K562 (cell line): ENCODE measurements around the gene GRPEL2. TPM values are rescaled to one million over a fixed set of nuclear protein-coding genes. Genes with fewer than 3 reads are reported as not detected.

Source experiments
- ATAC-seq: fragments of 200-7000 bp; cut with Tn5 transposase; 3 replicates; pipeline ENCODE4 v1.9.1; 2020; ENCODE audit warnings: moderate library complexity
- BruUV-seq: library from RNA; stranded (reverse); fragments of 400-500 nt; replicated peaks from 2 replicates; lab custom pipeline; 2021; lab: Mats Ljungman, UMichigan
- CTCF ChIA-PET: fragments of 300-600 bp; formaldehyde crosslinking; extraction: SDS; loops from one replicate; lab custom pipeline; 2021; ENCODE audit warnings: low intra/inter-chr PET ratio; lab: Yijun Ruan, JAX
- POLR2A ChIA-PET: fragments of 300-600, 350-650 bp; sonication (Branson Sonifier 250); formaldehyde crosslinking; extraction: SDS; loops from one replicate; lab custom pipeline; 2021; ENCODE audit warnings: antibody characterized with exemption, inconsistent platforms; lab: Yijun Ruan, JAX
- DNase-seq, 4 experiments: peaks; one replicate each; pipeline versions ENCODE4 v3.0.0 to v3.0.0-alpha.2; 2011 to 2018; ENCODE audit warnings: low spot score in 3 of 4, mixed read lengths in 3 of 4; ENCODE audit errors: extremely low read depth in 1 of 4
- FAIRE-seq: peaks from 2 replicates; lab custom pipeline; 2011; peaks lifted over from hg19 to GRCh38; lab: Jason Lieb, UNC
- H2AFZ ChIP-seq: 2 replicates; pipeline ENCODE4 v1.6.0; 2011; ENCODE audit warnings: low read depth, low read length, control low read depth, inconsistent platforms
- H3K27ac ChIP-seq: fragments of 200-600 bp; 3 replicates; pipeline ENCODE4 v1.8.0; 2011; ENCODE audit warnings: low read depth, mild to moderate bottlenecking, control low read depth, inconsistent platforms, low read length, moderate library complexity, mixed read lengths; ENCODE audit errors: extremely low read depth
- H3K27me3 ChIP-seq, 2 experiments: fragments of 300-600 bp in 1 of 2; 2 replicates in 1 of 2; 3 replicates in 1 of 2; pipeline versions ENCODE4 v1.6.0 to v1.8.0; 2011; ENCODE audit warnings: inconsistent platforms in 2 of 2, low read length in 2 of 2, mild to moderate bottlenecking in 1 of 2, mixed read lengths in 1 of 2, moderate library complexity in 1 of 2; ENCODE audit not compliant: control insufficient read depth in 2 of 2, insufficient read depth in 2 of 2
- H3K36me3 ChIP-seq: fragments of 300-600 bp; 3 replicates; pipeline ENCODE4 v1.8.0; 2011; ENCODE audit warnings: mild to moderate bottlenecking, low read length, inconsistent platforms; ENCODE audit not compliant: control insufficient read depth, insufficient read depth
- H3K4me1 ChIP-seq, 2 experiments: fragments of 200-600 bp in 1 of 2; replicated peaks in 1 of 2; 2 replicates in 1 of 2; 3 replicates in 1 of 2; pipeline versions ENCODE4 v1.5.1 to v1.8.0; 2011; ENCODE audit warnings: inconsistent platforms in 2 of 2, low read length in 2 of 2, mild to moderate bottlenecking in 1 of 2, mixed read lengths in 1 of 2, moderate library complexity in 1 of 2; ENCODE audit not compliant: control insufficient read depth in 2 of 2, insufficient read depth in 2 of 2
- H3K4me2 ChIP-seq: 2 replicates; pipeline ENCODE4 v1.6.1; 2011; ENCODE audit warnings: low read length, control low read depth, inconsistent platforms, mixed read lengths; ENCODE audit not compliant: insufficient read depth
- H3K4me3 ChIP-seq: fragments of 200-600 bp; sonication (generic), shearing (Covaris generic); 2 replicates; pipeline ENCODE4 v1.5.1; 2016; ENCODE audit warnings: control low read depth, inconsistent platforms
- H3K79me2 ChIP-seq: fragments of 200-600 bp; 3 replicates; pipeline ENCODE4 v1.8.0; 2011; ENCODE audit warnings: low read length, inconsistent platforms; ENCODE audit not compliant: control insufficient read depth, insufficient read depth
- H3K9ac ChIP-seq, 2 experiments: 2 replicates each; pipeline versions ENCODE4 v1.6.0 to v1.6.1; 2011; ENCODE audit warnings: low read depth in 2 of 2, low read length in 2 of 2, control low read depth in 1 of 2, inconsistent platforms in 1 of 2, mild to moderate bottlenecking in 1 of 2, mixed read lengths in 1 of 2; ENCODE audit not compliant: insufficient read depth in 1 of 2
- H3K9me1 ChIP-seq: one replicate; pipeline ENCODE4 v1.6.0; 2011; ENCODE audit warnings: inconsistent platforms, mild to moderate bottlenecking, low read length, moderate library complexity; ENCODE audit not compliant: control insufficient read depth, insufficient read depth
- H3K9me3 ChIP-seq: replicated peaks from 2 replicates; pipeline ENCODE4 v1.5.1; 2011; ENCODE audit warnings: low read depth, low read length, inconsistent platforms; ENCODE audit not compliant: control insufficient read depth, insufficient read depth
- H4K20me1 ChIP-seq: replicated peaks from 2 replicates; pipeline ENCODE4 v1.6.1; 2011; ENCODE audit warnings: low read length, inconsistent platforms, mixed read lengths; ENCODE audit not compliant: control insufficient read depth, insufficient read depth
- BCLAF1 ChIP-seq, 2 experiments: fragments of 450-650 bp in 1 of 2; IDR thresholded peaks; 2 replicates each; pipeline ENCODE4 v1.6.1; 2011 to 2017; ENCODE audit warnings: low read depth in 2 of 2, antibody characterized with exemption in 1 of 2, borderline replicate concordance in 1 of 2, low read length in 1 of 2, mild to moderate bottlenecking in 1 of 2, mixed read lengths in 1 of 2; ENCODE audit not compliant: control insufficient read depth in 1 of 2
- CCNT2 ChIP-seq: IDR thresholded peaks from 2 replicates; pipeline ENCODE4 v1.6.1; 2011; ENCODE audit warnings: borderline replicate concordance, low read depth, mild to moderate bottlenecking, moderate library complexity, mixed read lengths, low read length; ENCODE audit not compliant: insufficient read length; ENCODE audit errors: extremely low read depth
- CREM ChIP-seq: IDR thresholded peaks from 2 replicates; pipeline ENCODE4 v1.6.1; 2014; ENCODE audit warnings: antibody characterized with exemption, low read depth
- E2F1 ChIP-seq: sonication (generic); formaldehyde crosslinking; IDR thresholded peaks from 2 replicates; pipeline ENCODE4 v1.8.1; 2023; ENCODE audit warnings: mild to moderate bottlenecking, missing genetic modification reagents, moderate library complexity
- FOXM1 ChIP-seq, 2 experiments: fragments of 450-650 bp in 1 of 2; sonication (generic) in 1 of 2; formaldehyde crosslinking in 1 of 2; IDR thresholded peaks; 2 replicates each; pipeline versions ENCODE4 v1.6.1 to v1.9.0; 2017 to 2022; ENCODE audit warnings: low read depth in 2 of 2, mild to moderate bottlenecking in 2 of 2, missing genetic modification reagents in 1 of 2, moderate library complexity in 1 of 2
- HDAC1 ChIP-seq, 2 experiments: fragments of 450-650 bp; IDR thresholded peaks; 2 replicates each; pipeline ENCODE4 v1.6.1; 2016 to 2017; ENCODE audit warnings: inconsistent platforms in 1 of 2, mild to moderate bottlenecking in 1 of 2, moderate library complexity in 1 of 2
- NR4A1 ChIP-seq, 2 experiments: fragments of 250-450 bp in 1 of 2; fragments of 450-650 bp in 1 of 2; sonication (Bioruptor Pico) in 1 of 2; IDR thresholded peaks; 2 replicates each; pipeline versions ENCODE4 v1.4.0 to v1.6.1; 2016 to 2020; ENCODE audit warnings: mild to moderate bottlenecking in 2 of 2, missing compliant biosample characterization in 1 of 2, missing genetic modification characterization in 1 of 2, moderate library complexity in 1 of 2
- POLR2AphosphoS5 ChIP-seq: IDR thresholded peaks from 2 replicates; pipeline ENCODE4 v1.6.1; 2011; ENCODE audit warnings: mild to moderate bottlenecking, low read depth, low read length, moderate library complexity; ENCODE audit not compliant: control insufficient read depth, insufficient read depth
- RB1 ChIP-seq: fragments of 450-650 bp; IDR thresholded peaks from 2 replicates; pipeline ENCODE4 v1.6.1; 2017; ENCODE audit warnings: low read depth, mild to moderate bottlenecking
- ZNF639 ChIP-seq, 2 experiments: fragments of 200-800 bp in 1 of 2; sonication (Bioruptor generic) in 1 of 2; sonication (generic) in 1 of 2; formaldehyde crosslinking in 1 of 2; IDR thresholded peaks in 1 of 2; conservative IDR thresholded peaks in 1 of 2; 2 replicates each; pipeline versions ENCODE4 v1.5.0 to v1.6.1; 2016 to 2020; ENCODE audit warnings: missing compliant biosample characterization in 1 of 2, missing genetic modification characterization in 1 of 2, missing genetic modification reagents in 1 of 2
- ZNF75A ChIP-seq: fragments of 450-650 bp; formaldehyde crosslinking; IDR thresholded peaks from 2 replicates; pipeline ENCODE4 v1.4.0; 2020; ENCODE audit warnings: mild to moderate bottlenecking
- WGBS: fragments of 100-300 bp; shearing (Covaris generic); methylation state at CpG from one replicate; pipeline ENCODE4 v1.1.6; 2016; ENCODE audit warnings: low coverage, mixed read lengths; ENCODE audit not compliant: insufficient coverage; ENCODE audit errors: missing lambda C conversion rate; 5-methylcytosine and 5-hydroxymethylcytosine counted together
- in situ Hi-C: fragments of 300-500 bp; cut with MboI; formaldehyde crosslinking; loops from 4 replicates; pipeline ENCODE4 v1.15.0; 2018; ENCODE audit warnings: inconsistent platforms, mixed read lengths
- intact Hi-C: fragments of 100-400 bp; cut with micrococcal nuclease; formaldehyde crosslinking; loops from 2 replicates; pipeline ENCODE4 v1.14.2; 2022
- polyA plus RNA-seq, 8 experiments: library from polyadenylated mRNA; depleted of rRNA in 4 of 8; stranded (reverse) in 5 of 8; unstranded in 3 of 8; fragments of >200 nt; fragmentation: Nextera tagmentation in 2 of 8; fragmentation: Illumina TruSeq in 1 of 8; extraction: Ambion mirVana in 2 of 8; extraction: Trizol in 1 of 8; gene quantifications; 2 replicates each; pipeline versions ENCODE4 v1.2.1 to v1.2.3, GENCODE V29; 2011 to 2014; ENCODE audit warnings: inconsistent platforms in 1 of 8, missing spikeins in 1 of 8
- total RNA-seq, 7 experiments: library from RNA; depleted of rRNA in 6 of 7; stranded (reverse); fragments of >200 nt in 6 of 7; fragmentation: Illumina TruSeq in 2 of 7; extraction: Trizol in 2 of 7; gene quantifications; 2 replicates each; pipeline versions ENCODE4 v1.2.1 to v1.2.3, GENCODE V29; 2011 to 2021; ENCODE audit warnings: low replicate concordance in 1 of 7

The GRPEL2 gene
- total and polyA plus RNA-seq, 9 of the 15 experiments (the other 6 are each of a cell fraction or from before 2014, with no cell fraction given), result 11.2 to 40.5 (median 25.8) TPM

- intact Hi-C loops, result no loop called here
- H3K27ac ChIP-seq, result peak within 1 kb of the TSS; percentile 66
- TF ChIP-seq E2F1 (CRISPR knock-in tag) (0 out of 2 replicates have a peak, but pooled peaks have one; percentile 68), CCNT2 (peak; percentile 50), ZNF75A (CRISPR knock-in tag) (no peak), HDAC1 (IDR thresholded peaks at IDR 0.05) (peak in 1 of 2 experiments; percentile 41; a peak in 1 of 4 replicates), CREM (peak; percentile 57), ZNF639 (CRISPR knock-in tag; conservative IDR thresholded peaks at IDR 0.05 in 1 of 2, IDR thresholded peaks at IDR 0.05 in 1 of 2) (peak in 1 of 2 experiments; percentile 37; a peak in 1 of 4 replicates), NR4A1 (CRISPR knock-in tag; IDR thresholded peaks at IDR 0.05) (0 out of 2 replicates have a peak, but pooled peaks have one; percentile 27), NR4A1 (tag; IDR thresholded peaks at IDR 0.05) (no peak), POLR2AphosphoS5 (peak; percentile 72), FOXM1 (IDR thresholded peaks at IDR 0.05; ENCODE audit: low read depth) (peak; percentile 63; the same call in 1 of the 2 replicates), FOXM1 (CRISPR knock-in tag; IDR thresholded peaks at IDR 0.05; ENCODE audit: low read depth) (no peak), BCLAF1 (IDR thresholded peaks at IDR 0.05; ENCODE audit: borderline replicate concordance in 1 of 2, control insufficient read depth in 1 of 2, low read depth in 2 of 2, low read length in 1 of 2) (peak in 1 of 2 experiments; percentile 91; a peak in 2 of 4 replicates), RB1 (peak; percentile 80)
Measured at GRCh38 chr5:149357370-149358293, 12.3 kb downstream of the GRPEL2 start, which contains the start of gene PCYOX1L. Gene PCYOX1L, plus strand, starts transcription at chr5:149358046. Its CDS starts 23 bp downstream, at chr5:149358069.

More at GRCh38 chr5:149357370-149358293, 12.3 kb downstream of the GRPEL2 start, which contains the start of gene PCYOX1L:
- H4K20me1 ChIP-seq, result no peaks in the 10 kb centered on the region
- peak; percentile 96 to 98 (median 98) for DNase-seq
- CTCF ChIA-PET, result no interaction called here
- ATAC-seq, result peak; percentile 97
- peak within 1 kb of the TSS; percentile 70 to 98 for H3K9ac ChIP-seq
- no peaks in the 10 kb centered on the region for H3K9me1 ChIP-seq
- WGBS, result 2% methylated on average over 37 of the region's 61 CpGs
- peaks cover 33% of the 10 kb centered on the region for H3K36me3 ChIP-seq
- H3K9me3 ChIP-seq, result no peaks in the 10 kb centered on the region
- peak; percentile 77 for FAIRE-seq
- H3K4me3 ChIP-seq, result peak within 1 kb of the TSS; percentile 71
- no peaks in the 10 kb centered on the region for H3K27me3 ChIP-seq
- peaks cover 9 to 14% of the 10 kb centered on the region in 2 experiments; a peak in 3 of 5 replicates for H3K4me1 ChIP-seq
- in situ Hi-C loops, result no loop called here
- peaks cover 12% of the 10 kb centered on the region; the same call in 2 of the 3 replicates for H3K79me2 ChIP-seq
- H2AFZ ChIP-seq, result peak within 1 kb of the TSS; percentile 97
- POLR2A ChIA-PET, result interaction anchor here (0.6 to 8.3 kb wide), 11 partner anchors 9 to 816 kb away, joined by 3 to 87 read pairs (median 5); partner anchors contain the start of gene GRPEL2
- BruUV-seq, result no TSS peak
- peak within 1 kb of the TSS; percentile 92 for H3K4me2 ChIP-seq
